ENCODE measurements around the gene STK40.

- TF ChIP-seq CTCF (conservative IDR thresholded peaks at IDR 0.05 in 1 of 2, IDR thresholded peaks at IDR 0.05 in 1 of 2; ENCODE audit: extremely low read depth in 1 of 2, insufficient read depth in 1 of 2, low read depth in 1 of 2, low read length in 2 of 2) (no peak), EZH2 (IDR thresholded peaks at IDR 0.05; ENCODE audit: borderline replicate concordance, low read length) (no peak)
Measured at GRCh38 chr1:36381405-36381804, 4.3 kb downstream of the STK40 start.

Measured in mammary epithelial cell (primary cell).